Nephron progenitor cell (in vitro differentiated cells): Measurements from ENCODE around the gene COX4I2.
"Not testable (repeated sequence)": the region's sequence is repeated elsewhere in the genome, so short reads cannot be mapped to it uniquely, and the experiment has no call there.

Experiments
- DNase-seq: peaks from one replicate; pipeline ENCODE4 v3.0.0; 2021
- H3K27ac Mint-ChIP-seq: 2 replicates; pipeline ENCODE4 v1.8.0; 2021; ENCODE audit warnings: mild to moderate bottlenecking, moderate library complexity, mixed read lengths
- H3K27me3 Mint-ChIP-seq: 2 replicates; pipeline ENCODE4 v1.8.0; 2021; ENCODE audit warnings: mild to moderate bottlenecking, low read depth, mixed read lengths; ENCODE audit not compliant: poor library complexity
- H3K36me3 Mint-ChIP-seq: 2 replicates; pipeline ENCODE4 v1.8.0; 2021; ENCODE audit warnings: low read depth, mixed read lengths
- H3K4me1 Mint-ChIP-seq: 2 replicates; pipeline ENCODE4 v1.8.0; 2021; ENCODE audit warnings: mixed read lengths
- H3K4me3 Mint-ChIP-seq: 2 replicates; pipeline ENCODE4 v1.8.0; 2021; ENCODE audit warnings: mild to moderate bottlenecking, moderate library complexity, mixed read lengths
- H3K9me3 Mint-ChIP-seq: 2 replicates; pipeline ENCODE4 v1.8.0; 2021; ENCODE audit warnings: mild to moderate bottlenecking, moderate library complexity, mixed read lengths
- TF ChIP-seq, protein P1 (sequence below): fragments of 200-600 bp; sonication (generic); IDR thresholded peaks from 2 replicates; pipeline ENCODE4 v1.5.0; 2021; ENCODE audit warnings: antibody characterized with exemption

Gene COX4I2

GRCh38 chr20:31620246-31620645, 17.5 kb upstream of the COX4I2 start:
- TF ChIP-seq, protein P1, sequence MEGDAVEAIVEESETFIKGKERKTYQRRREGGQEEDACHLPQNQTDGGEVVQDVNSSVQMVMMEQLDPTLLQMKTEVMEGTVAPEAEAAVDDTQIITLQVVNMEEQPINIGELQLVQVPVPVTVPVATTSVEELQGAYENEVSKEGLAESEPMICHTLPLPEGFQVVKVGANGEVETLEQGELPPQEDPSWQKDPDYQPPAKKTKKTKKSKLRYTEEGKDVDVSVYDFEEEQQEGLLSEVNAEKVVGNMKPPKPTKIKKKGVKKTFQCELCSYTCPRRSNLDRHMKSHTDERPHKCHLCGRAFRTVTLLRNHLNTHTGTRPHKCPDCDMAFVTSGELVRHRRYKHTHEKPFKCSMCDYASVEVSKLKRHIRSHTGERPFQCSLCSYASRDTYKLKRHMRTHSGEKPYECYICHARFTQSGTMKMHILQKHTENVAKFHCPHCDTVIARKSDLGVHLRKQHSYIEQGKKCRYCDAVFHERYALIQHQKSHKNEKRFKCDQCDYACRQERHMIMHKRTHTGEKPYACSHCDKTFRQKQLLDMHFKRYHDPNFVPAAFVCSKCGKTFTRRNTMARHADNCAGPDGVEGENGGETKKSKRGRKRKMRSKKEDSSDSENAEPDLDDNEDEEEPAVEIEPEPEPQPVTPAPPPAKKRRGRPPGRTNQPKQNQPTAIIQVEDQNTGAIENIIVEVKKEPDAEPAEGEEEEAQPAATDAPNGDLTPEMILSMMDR = no peak
- DNase-seq = no peak
- Mint-ChIP-seq H3K36me3 (no peaks in the 10 kb centered on the region), H3K27ac (no peak overlapping the region), H3K4me3 (no peak overlapping the region), H3K4me1 (peaks cover 5% of the 10 kb centered on the region), H3K27me3 (peaks cover 13% of the 10 kb centered on the region), H3K9me3 (peaks cover 4% of the 10 kb centered on the region)

- not testable (repeated sequence) for H3K4me3 Mint-ChIP-seq, H3K4me1 Mint-ChIP-seq, H3K9me3 Mint-ChIP-seq, H3K36me3 Mint-ChIP-seq, H3K27ac Mint-ChIP-seq, DNase-seq
- H3K27me3 Mint-ChIP-seq = peaks cover 10% of the 10 kb centered on the region
Observed at GRCh38 chr20:31623123-31623505, 14.6 kb upstream of the COX4I2 start.

GRCh38 chr20:31626534-31626933, 11.2 kb upstream of the COX4I2 start:
- H3K4me1 Mint-ChIP-seq, H3K9me3 Mint-ChIP-seq, H3K27ac Mint-ChIP-seq, DNase-seq, H3K27me3 Mint-ChIP-seq, H3K4me3 Mint-ChIP-seq, H3K36me3 Mint-ChIP-seq: not testable (repeated sequence)

DNA sequence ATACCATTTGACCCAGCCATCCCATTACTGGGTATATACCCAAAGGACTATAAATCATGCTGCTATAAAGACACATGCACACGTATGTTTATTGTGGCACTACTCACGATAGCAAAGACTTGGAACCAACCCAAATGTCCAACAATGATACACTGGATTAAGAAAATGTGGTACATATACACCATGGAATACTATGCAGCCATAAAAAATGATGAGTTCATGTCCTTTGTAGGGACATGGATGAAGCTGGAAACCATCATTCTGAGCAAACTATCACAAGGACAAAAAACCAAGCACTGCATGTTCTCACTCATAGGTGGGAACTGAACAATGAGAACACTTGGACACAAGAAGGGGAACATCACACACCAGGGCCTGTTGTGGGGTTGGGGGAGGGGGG, 9.7 kb upstream of the COX4I2 start:
- not testable (repeated sequence) for H3K27ac Mint-ChIP-seq, H3K27me3 Mint-ChIP-seq, H3K36me3 Mint-ChIP-seq, H3K4me1 Mint-ChIP-seq, DNase-seq, H3K4me3 Mint-ChIP-seq, H3K9me3 Mint-ChIP-seq

DNA sequence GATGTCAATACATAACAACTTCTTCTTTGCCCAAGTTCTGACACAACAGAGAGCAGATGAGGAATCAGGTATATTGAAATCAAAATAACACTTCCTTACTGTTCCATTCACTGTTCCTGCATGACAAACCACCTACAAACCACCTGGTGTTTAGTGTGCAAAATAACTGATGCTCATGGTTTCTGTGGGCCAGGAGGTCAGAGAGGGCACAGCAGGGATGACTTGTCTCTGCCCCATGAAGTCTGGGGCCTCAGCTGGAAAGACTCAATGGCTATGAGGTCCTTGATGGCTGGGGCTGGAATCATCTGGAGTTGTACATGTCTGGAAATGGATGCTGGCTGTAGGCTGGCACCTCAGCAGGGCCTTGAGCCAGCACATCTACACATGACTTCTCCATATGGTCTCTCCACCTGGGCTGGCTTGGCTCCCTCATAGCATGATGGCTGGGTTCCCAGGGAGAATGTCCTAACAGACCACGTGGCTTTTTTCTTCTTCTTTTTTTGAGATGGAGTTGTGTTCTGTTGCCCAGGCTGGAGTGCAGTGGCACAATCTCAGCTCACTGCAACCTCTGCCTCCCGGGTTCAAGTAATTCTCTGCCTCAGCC, 7.4 kb upstream of the COX4I2 start:
- no peak for DNase-seq
- TF ChIP-seq, protein P1 = no peak
- Mint-ChIP-seq H3K9me3 (no peaks in the 10 kb centered on the region), H3K27me3 (peaks cover 8% of the 10 kb centered on the region), H3K4me3 (no peak overlapping the region), H3K27ac (no peak overlapping the region), H3K36me3 (no peaks in the 10 kb centered on the region), H3K4me1 (no peaks in the 10 kb centered on the region)

- Mint-ChIP-seq H3K27ac (peak overlapping the region; percentile 79), H3K4me1 (peaks cover 5% of the 10 kb centered on the region), H3K4me3 (no peak overlapping the region), H3K9me3 (no peaks in the 10 kb centered on the region), H3K36me3 (no peaks in the 10 kb centered on the region), H3K27me3 (peaks cover 8% of the 10 kb centered on the region)
- DNase-seq = no peak
- TF ChIP-seq, protein P1 = no peak
Observed at GRCh38 chr20:31632548-31633338, 5.0 kb upstream of the COX4I2 start.

DNA sequence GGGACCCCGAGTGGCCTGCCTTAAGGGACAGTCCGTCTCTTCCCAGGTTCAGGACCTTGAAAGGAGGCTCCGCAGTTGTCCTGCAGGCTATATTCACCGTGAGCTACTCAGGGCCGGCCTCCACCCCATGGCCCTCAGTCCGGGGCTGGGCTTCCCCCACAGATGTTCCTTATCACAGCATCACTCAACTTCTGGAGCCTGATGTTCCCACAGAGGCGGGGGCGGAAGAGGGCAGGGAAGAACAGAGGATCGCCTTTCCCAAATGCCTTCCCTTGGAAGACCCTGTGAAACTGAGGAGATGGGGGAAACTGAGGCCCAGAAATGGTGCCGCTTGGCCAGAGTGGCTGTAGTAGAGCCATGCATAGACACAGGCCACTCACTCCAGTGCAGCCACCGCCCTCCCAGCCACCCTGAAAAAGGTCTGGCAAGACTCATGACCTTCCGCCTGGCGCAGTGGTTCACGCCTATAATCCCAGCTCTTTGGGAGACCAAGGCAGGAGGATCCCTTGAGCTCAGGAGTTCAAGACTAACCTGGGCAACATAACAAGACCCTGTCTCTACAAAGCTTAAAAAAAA, 4.3 kb upstream of the COX4I2 start:
- Mint-ChIP-seq H3K36me3 (no peaks in the 10 kb centered on the region), H3K27ac (no peak overlapping the region), H3K9me3 (no peaks in the 10 kb centered on the region), H3K4me3 (no peak overlapping the region), H3K27me3 (peaks cover 8% of the 10 kb centered on the region), H3K4me1 (peaks cover 10% of the 10 kb centered on the region)
- DNase-seq = no peak
- TF ChIP-seq, protein P1 = no peak
